ENCODE measurements around the gene HSPA14. TPM values are rescaled to one million over a fixed set of nuclear protein-coding genes. Genes with fewer than 3 reads are reported as not detected.
A peak's percentile ranks its signal among the peaks of the same experiment; 100 is the strongest.

HSPA14 gene
- total and polyA plus RNA-seq, 10 donors, result 11.6 to 24.1 (median 13.5) TPM

DNA sequence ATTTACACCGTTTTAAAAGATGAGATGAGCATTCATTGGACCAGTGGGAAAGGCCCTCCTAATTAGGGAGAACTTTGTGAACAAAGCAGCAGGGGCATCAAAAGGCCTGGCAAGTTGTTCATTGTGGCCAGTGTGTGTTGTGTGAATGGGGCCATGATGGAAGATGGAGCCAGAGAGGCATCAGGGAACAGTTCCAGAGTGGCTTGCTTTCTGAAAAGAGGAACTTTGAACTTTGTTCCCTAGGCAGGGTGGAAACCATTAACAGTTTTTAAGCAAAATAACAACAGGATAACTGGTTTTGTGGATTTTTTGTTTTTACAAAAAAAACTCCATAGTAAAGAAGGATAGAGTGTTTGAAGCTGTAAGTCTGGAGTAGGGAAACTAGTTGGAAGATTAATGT lies 53.0 kb downstream of the HSPA14 start:
- no peaks in the 10 kb centered on the region for H3K4me1 ChIP-seq
- DNase-seq, result no peak
- H3K27ac ChIP-seq, result no peak overlapping the region
- WGBS, 5 donors, result 86 to 95% (median 94%) methylated on average over 1 of the region's 1 CpG
- no peaks in the 10 kb centered on the region for H3K9me3 ChIP-seq
- no peak overlapping the region for H3K4me3 ChIP-seq
- no peak for TF ChIP-seq POLR2AphosphoS5 (IDR thresholded peaks at IDR 0.05)
- TF ChIP-seq POLR2A (IDR thresholded peaks at IDR 0.05), result no peak
- TF ChIP-seq CTCF (IDR thresholded peaks at IDR 0.05 in 8 of 11, conservative IDR thresholded peaks at IDR 0.05 in 3 of 11), result no peak
- intact Hi-C loops (cut with DNase I; ENCODE audit: low total_unique reads), result no loop called here
- no peaks in the 10 kb centered on the region for H3K27me3 ChIP-seq (replicated peaks in 1 of 7)
- peaks cover 0 to 11% (median 0%) of the 10 kb centered on the region in 6 donors for H3K36me3 ChIP-seq

GRCh38 chr10:14904316-14904732 lies 66.2 kb downstream of the HSPA14 start:
- Histone ChIP-seq H3K36me3 (peaks cover 5 to 67% (median 29%) of the 10 kb centered on the region in 6 donors), H3K27ac (no peak overlapping the region), H3K9me3 (no peaks in the 10 kb centered on the region), H3K4me1 (no peaks in the 10 kb centered on the region), H3K4me3 (no peak overlapping the region), H3K27me3 (replicated peaks in 1 of 7) (no peaks in the 10 kb centered on the region)
- intact Hi-C loops (cut with DNase I; ENCODE audit: low total_unique reads), result no loop called here
- WGBS, 5 donors, result 27 to 36% (median 31%) methylated on average over 1 of the region's 1 CpG
- DNase-seq, result no peak
- TF ChIP-seq POLR2AphosphoS5 (IDR thresholded peaks at IDR 0.05) (no peak), CTCF (IDR thresholded peaks at IDR 0.05 in 8 of 11, conservative IDR thresholded peaks at IDR 0.05 in 3 of 11) (peak in 9 of 11 experiments; percentile 24 to 61 (median 44))

GRCh38 chr10:14904864-14905263 lies 66.8 kb downstream of the HSPA14 start:
- Histone ChIP-seq H3K27me3 (replicated peaks in 1 of 7) (no peaks in the 10 kb centered on the region), H3K9me3 (no peaks in the 10 kb centered on the region), H3K4me1 (no peaks in the 10 kb centered on the region), H3K36me3 (peaks cover 5 to 67% (median 29%) of the 10 kb centered on the region in 6 donors), H3K27ac (no peak overlapping the region), H3K4me3 (no peak overlapping the region)
- intact Hi-C loops (cut with DNase I; ENCODE audit: low total_unique reads), result no loop called here
- 89 to 93% (median 89%) methylated on average over 2 of the region's 2 CpGs for WGBS, 5 donors
- DNase-seq, result no peak
- TF ChIP-seq POLR2AphosphoS5 (IDR thresholded peaks at IDR 0.05) (no peak), POLR2A (IDR thresholded peaks at IDR 0.05) (no peak), CTCF (IDR thresholded peaks at IDR 0.05 in 8 of 11, conservative IDR thresholded peaks at IDR 0.05 in 3 of 11) (no peak)

DNA sequence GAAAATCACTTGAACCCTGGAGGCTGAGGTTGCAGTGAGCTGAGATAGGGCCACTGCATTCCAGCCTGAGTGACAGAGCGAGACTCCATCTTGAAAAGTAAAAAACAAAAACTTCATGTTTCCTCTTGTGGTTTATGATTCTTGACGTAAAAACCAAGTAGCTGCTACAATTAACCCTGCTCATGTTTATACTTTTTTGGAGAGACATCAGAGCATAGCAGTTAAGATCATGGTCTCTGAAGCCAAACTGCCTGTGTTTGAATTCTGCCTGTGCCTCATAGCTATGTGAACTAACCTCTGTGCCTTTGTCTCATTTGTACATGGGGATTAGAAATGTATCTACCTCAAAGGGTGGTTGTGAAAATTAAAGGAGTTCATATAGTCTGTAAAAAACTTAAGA lies 67.8 kb downstream of the HSPA14 start:
- WGBS, 5 donors, result 71 to 85% (median 79%) methylated on average over 2 of the region's 2 CpGs
- H3K27ac ChIP-seq, result no peak overlapping the region

More for the DNA sequence above, 67.8 kb downstream of the HSPA14 start:
- intact Hi-C loops (cut with DNase I; ENCODE audit: low total_unique reads), result no loop called here
- no peaks in the 10 kb centered on the region for H3K27me3 ChIP-seq (replicated peaks in 1 of 7)
- no peak for DNase-seq
- TF ChIP-seq POLR2AphosphoS5 (IDR thresholded peaks at IDR 0.05) (no peak), POLR2A (IDR thresholded peaks at IDR 0.05) (no peak), CTCF (IDR thresholded peaks at IDR 0.05 in 8 of 11, conservative IDR thresholded peaks at IDR 0.05 in 3 of 11) (no peak)
- H3K9me3 ChIP-seq, result no peaks in the 10 kb centered on the region
- H3K36me3 ChIP-seq, result peaks cover 5 to 69% (median 35%) of the 10 kb centered on the region in 6 donors
- no peaks in the 10 kb centered on the region for H3K4me1 ChIP-seq
- H3K4me3 ChIP-seq, result no peak overlapping the region
